Measurements from ENCODE around the gene ZNF672.
A peak's percentile ranks its signal among the peaks of the same experiment; 100 is the strongest.

ZNF672 gene

GRCh38 chr1:248821101-248821500 is 16.9 kb upstream of the ZNF672 start:
- H3F3A ChIP-seq (ENCODE audit: control insufficient read depth, insufficient read depth): no peaks in the 10 kb centered on the region
- peaks cover 8% of the 10 kb centered on the region; the same call in 1 of the 2 replicates for H4K20me1 ChIP-seq (ENCODE audit: control insufficient read depth, insufficient read depth, low read depth, low read length)
- peaks cover 65% of the 10 kb centered on the region for H3K79me2 ChIP-seq (ENCODE audit: control insufficient read depth, low read length)
- no peaks in the 10 kb centered on the region for H3K27me3 ChIP-seq (ENCODE audit: control insufficient read depth, low read length)
- peaks cover 54% of the 10 kb centered on the region for H3K36me3 ChIP-seq (ENCODE audit: control insufficient read depth, low read length)
- H3K27ac ChIP-seq (ENCODE audit: low read depth, low read length): no peak overlapping the region
- no peak overlapping the region for H3K4me3 ChIP-seq (ENCODE audit: low read length)
- H3K4me1 ChIP-seq (ENCODE audit: control insufficient read depth, low read length): peaks cover 50% of the 10 kb centered on the region
- H3K9me3 ChIP-seq (ENCODE audit: control insufficient read depth, insufficient read depth, low read length): no peaks in the 10 kb centered on the region
- H3K4me2 ChIP-seq (ENCODE audit: low read length): no peak overlapping the region
- TF ChIP-seq EZH2phosphoT487 (IDR thresholded peaks at IDR 0.05; ENCODE audit: borderline replicate concordance, low read length) (no peak), CTCF (IDR thresholded peaks at IDR 0.05; ENCODE audit: low read depth, low read length, poor library complexity, severe bottlenecking) (no peak)
- H3K9me2 ChIP-seq (replicated peaks; ENCODE audit: control insufficient read depth, low read length): no peaks in the 10 kb centered on the region

GRCh38 chr1:248821641-248822040 is 16.4 kb upstream of the ZNF672 start:
- no peaks in the 10 kb centered on the region for H3K9me2 ChIP-seq (replicated peaks; ENCODE audit: control insufficient read depth, low read length)
- no peaks in the 10 kb centered on the region for H3F3A ChIP-seq (ENCODE audit: control insufficient read depth, insufficient read depth)
- H3K4me2 ChIP-seq (ENCODE audit: low read length): peak overlapping the region; percentile 94
- H3K4me3 ChIP-seq (ENCODE audit: low read length): peak overlapping the region; percentile 52
- peaks cover 65% of the 10 kb centered on the region for H3K79me2 ChIP-seq (ENCODE audit: control insufficient read depth, low read length)
- peaks cover 8% of the 10 kb centered on the region; the same call in 1 of the 2 replicates for H4K20me1 ChIP-seq (ENCODE audit: control insufficient read depth, insufficient read depth, low read depth, low read length)
- peaks cover 50% of the 10 kb centered on the region for H3K4me1 ChIP-seq (ENCODE audit: control insufficient read depth, low read length)
- TF ChIP-seq EZH2phosphoT487 (IDR thresholded peaks at IDR 0.05; ENCODE audit: borderline replicate concordance, low read length) (no peak), CTCF (IDR thresholded peaks at IDR 0.05; ENCODE audit: low read depth, low read length, poor library complexity, severe bottlenecking) (no peak)
- peaks cover 51% of the 10 kb centered on the region for H3K36me3 ChIP-seq (ENCODE audit: control insufficient read depth, low read length)
- no peak overlapping the region for H3K27ac ChIP-seq (ENCODE audit: low read depth, low read length)
- no peaks in the 10 kb centered on the region for H3K27me3 ChIP-seq (ENCODE audit: control insufficient read depth, low read length)
- H3K9me3 ChIP-seq (ENCODE audit: control insufficient read depth, insufficient read depth, low read length): no peaks in the 10 kb centered on the region

GRCh38 chr1:248822148-248823032 is 15.6 kb upstream of the ZNF672 start:
- TF ChIP-seq CTCF (IDR thresholded peaks at IDR 0.05; ENCODE audit: low read depth, low read length, poor library complexity, severe bottlenecking) (no peak), EZH2phosphoT487 (IDR thresholded peaks at IDR 0.05; ENCODE audit: borderline replicate concordance, low read length) (no peak)
- Histone ChIP-seq H3K9me2 (replicated peaks; ENCODE audit: control insufficient read depth, low read length) (no peaks in the 10 kb centered on the region), H3K36me3 (ENCODE audit: control insufficient read depth, low read length) (peaks cover 49% of the 10 kb centered on the region), H3K9me3 (ENCODE audit: control insufficient read depth, insufficient read depth, low read length) (no peaks in the 10 kb centered on the region), H4K20me1 (ENCODE audit: control insufficient read depth, insufficient read depth, low read depth, low read length) (peaks cover 8% of the 10 kb centered on the region; the same call in 1 of the 2 replicates), H3K4me2 (ENCODE audit: low read length) (peak overlapping the region; percentile 94), H3K4me3 (ENCODE audit: low read length) (peak overlapping the region; percentile 52), H3K27me3 (ENCODE audit: control insufficient read depth, low read length) (no peaks in the 10 kb centered on the region), H3K4me1 (ENCODE audit: control insufficient read depth, low read length) (peaks cover 58% of the 10 kb centered on the region), H3F3A (ENCODE audit: control insufficient read depth, insufficient read depth) (no peaks in the 10 kb centered on the region), H3K27ac (ENCODE audit: low read depth, low read length) (no peak overlapping the region), H3K79me2 (ENCODE audit: control insufficient read depth, low read length) (peaks cover 65% of the 10 kb centered on the region)
